HG03066 (cell line): ENCODE measurements around the gene AP5B1.

Experiments
- ATAC-seq: cut with Tn5 transposase; IDR thresholded peaks from one replicate; pipeline ENCODE4 v1.9.1; 2021; ENCODE audit warnings: low read depth; ENCODE audit not compliant: unreplicated experiment

Gene AP5B1, protein sequence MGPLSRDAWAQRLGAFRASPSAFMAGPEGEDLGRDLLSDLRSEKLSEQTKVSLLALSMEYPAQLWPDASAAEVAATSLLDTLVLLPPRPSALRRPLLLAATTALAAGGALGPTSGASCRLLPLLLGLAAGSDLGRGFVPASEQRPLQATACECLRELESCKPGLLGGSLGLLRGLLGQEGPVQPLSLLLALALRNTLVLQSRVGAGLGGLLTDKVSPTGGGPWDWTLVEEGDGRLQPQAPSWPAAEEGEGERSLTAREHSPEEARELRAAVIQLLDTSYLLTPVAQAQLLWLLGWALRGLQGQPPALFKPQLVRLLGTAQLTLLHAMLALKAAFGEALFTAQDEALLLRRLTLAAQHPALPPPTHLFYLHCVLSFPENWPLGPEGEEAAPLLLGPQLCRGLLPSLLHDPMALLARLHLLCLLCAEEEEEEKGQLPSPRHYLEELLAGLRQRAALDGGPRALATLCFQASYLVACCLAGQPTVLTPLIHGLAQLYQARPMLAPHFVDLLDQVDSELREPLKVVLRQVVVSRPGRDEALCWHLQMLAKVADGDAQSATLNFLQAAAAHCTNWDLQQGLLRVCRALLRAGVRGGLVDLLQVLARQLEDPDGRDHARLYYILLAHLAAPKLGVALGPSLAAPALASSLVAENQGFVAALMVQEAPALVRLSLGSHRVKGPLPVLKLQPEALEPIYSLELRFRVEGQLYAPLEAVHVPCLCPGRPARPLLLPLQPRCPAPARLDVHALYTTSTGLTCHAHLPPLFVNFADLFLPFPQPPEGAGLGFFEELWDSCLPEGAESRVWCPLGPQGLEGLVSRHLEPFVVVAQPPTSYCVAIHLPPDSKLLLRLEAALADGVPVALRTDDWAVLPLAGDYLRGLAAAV

DNA sequence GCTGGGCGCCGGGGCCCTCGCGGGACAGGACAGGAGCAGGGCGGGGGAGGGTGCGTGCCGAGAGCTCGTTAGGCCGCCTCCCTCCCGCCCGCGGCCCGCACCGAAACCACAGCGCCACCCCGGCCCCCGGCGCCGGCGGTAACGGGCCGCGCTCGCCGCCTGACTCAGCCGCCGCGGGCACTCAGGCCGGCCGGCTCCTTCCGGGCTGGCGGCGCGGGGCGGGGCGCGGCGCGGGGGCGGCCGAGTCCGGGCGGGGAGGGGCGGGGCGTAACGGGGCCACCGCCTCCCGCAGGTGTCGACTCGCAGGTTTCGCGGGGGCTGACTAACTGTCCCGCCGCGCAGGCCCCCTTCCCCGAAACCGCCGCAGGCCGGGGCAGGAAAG is at the start of gene AP5B1:
TSS of gene AP5B1 (minus strand) at position 207 of the 382 bp plus-strand sequence. CDS start 385 bp downstream, outside the sequence.
- no peak for ATAC-seq

DNA sequence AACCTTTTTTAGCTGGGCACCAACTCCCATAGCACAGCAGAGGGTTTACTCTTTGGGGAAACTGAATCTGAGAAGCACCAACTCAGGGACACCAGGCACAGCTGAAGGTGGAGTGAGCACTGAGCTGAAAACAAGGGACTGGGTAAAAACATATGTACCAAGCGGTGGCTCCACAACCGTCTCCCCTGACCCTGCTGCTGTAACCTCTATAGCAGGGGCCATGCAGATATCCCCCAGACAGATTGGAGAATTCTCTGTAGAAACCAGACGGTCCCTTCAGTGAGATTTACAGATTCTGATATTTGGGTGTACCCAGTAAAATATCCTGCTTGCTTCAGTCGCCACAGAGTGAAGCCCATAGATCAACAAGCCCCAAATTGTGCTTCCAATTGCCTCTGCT is 48.7 kb upstream of the AP5B1 start:
- no peak for ATAC-seq

DNA sequence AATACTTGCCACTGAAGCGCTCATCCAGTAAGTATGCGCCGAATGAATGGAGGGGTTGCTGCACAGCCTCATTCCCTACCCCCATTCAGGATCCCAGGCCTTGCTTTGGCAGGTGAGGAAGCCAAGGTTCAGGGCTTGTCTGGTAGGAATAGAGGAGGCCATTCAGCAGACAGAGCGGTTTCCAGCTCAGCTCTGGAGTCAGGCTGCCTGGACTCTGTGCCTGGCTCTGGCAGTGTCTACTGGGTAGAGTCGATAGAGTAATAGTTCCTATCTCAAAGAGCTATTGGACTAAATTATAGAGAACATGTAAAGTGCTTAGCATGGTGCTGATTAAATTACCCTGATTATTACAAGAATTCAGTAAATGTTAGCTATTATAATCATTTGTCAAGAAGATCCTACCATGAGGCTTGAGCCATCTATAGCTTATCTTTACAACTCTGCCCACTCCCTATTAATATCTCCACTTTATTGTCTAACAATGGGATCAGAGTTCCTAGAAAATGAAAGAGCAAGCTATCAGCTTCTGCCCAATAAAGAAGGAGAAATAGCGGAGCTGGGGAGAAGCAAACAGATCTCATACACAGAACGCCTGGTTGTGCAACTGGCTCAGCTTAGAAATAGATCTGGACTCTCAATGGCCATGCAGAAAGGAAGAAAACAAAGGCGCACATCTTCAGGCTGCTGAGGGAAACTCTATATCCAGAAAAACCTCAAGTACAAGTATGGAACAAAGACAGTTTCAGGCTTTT is 46.4 kb upstream of the AP5B1 start:
- ATAC-seq: no peak

DNA sequence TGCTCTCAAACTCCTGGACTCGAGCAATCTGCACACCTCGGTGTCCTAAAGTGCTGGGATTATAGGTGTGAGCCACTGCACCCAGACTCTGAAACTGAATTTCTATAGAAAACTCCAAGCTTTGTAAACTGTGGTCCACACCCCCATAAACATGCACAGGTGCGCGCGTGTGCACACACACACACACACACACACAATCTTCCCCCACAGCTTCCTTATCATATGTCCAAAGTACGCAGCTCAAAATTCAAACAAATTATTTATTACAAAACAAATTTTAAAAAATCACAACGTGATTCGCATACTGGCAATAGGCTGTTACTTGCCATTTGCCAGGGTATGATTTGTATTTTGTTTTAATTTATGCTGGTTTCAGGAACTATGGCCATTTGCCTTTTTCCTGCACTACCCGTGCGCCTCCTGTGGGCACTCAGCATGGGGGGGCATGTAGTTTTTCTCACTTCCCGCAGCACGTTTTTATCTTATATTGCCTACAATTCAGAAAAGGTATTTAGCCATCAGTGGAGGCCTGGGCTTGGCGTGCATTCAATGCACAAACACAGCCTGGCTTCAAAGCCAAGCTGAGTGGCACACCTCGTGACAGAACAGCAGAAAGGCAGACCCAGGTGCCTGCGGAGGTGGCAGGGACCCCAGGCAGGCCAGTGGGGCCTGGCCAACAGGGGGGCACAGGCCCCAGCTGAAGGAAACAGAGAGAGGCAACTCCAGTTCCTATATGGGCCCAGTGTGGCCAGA is 42.2 kb upstream of the AP5B1 start:
- ATAC-seq: no peak

DNA sequence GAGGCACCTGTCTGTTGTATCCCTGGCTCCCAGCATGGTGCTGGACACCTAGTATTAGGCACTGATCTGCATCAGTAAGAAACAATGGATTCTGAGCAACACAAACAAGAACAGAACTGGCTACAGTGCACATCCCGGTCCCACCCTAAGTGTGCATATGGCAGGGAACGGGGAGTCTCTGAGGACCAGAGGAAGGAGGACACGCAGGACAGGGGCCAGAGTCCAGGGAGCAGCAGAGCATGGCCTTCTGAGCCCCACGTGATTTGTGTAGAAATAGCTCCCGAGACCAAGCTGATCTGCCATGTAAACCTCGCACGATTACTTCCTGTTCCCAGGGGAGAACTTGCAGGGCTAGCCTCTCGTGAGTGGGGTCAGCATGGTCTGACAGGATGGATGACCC is 40.3 kb upstream of the AP5B1 start:
- no peak for ATAC-seq

DNA sequence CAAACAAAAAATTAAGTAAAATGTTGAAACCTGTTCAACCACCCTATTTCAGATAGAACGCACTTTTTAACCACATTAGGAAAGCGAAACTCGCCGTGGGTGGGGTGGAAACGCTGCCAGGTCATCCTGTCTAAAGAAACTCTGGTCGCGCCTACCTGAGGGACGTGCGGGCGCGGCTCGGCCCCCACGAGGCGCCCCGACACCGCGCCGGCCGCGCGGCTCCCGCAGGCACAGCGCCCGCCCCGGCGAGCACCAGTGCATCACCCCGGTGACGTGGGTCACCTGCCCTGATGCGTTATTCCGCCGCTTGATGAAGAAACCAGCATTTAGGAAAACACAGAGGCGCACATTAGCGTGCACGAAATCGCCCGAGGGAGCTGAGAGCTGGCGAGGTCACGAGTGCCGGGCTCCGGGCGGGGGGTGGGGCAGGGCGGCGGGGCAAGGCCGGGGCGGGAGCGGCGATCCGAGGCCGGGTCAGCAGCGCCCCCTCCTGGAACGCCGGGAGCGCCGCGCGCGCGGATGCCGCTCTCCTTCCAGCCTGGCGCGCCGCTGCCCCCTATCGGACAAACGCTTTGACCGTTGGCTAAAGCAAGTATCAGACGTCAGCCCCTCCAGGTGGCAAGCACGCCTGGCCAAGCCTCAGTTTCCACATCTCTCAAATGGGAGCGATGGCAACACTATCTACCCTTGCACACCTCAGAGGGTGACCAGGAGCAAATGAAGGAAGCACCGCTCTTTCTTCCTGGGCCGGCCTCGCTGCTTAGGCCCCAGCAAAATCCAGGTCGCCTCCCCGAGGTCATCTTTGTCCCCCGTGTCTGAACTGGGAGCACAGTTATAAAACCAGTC is 37.3 kb upstream of the AP5B1 start:
- peak; percentile 78 for ATAC-seq

DNA sequence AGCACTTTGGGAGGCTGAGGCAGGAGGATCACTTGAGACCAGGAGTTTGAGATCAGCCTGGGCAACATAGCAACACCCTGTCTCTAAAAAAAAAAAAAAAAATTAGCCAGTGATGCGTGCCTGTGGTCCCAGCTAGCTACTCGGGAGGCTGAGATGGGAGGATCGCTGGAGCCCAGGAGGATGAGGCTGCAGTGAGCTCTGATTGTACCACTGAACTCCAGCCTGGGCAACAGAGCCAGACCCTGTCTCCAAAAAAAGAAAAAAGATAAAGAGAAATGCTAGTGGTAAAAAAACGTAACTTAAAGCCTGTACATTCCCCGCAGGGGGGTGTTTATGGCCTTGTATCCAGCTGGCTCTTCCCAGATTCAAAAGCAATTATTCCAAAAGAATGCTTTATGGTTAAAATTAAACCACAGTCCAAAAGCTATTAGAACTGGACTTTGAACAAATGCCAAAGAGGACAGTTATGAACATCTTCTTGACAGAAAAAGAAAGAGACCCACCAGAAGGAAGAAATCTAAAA is 36.6 kb upstream of the AP5B1 start:
- no peak for ATAC-seq

DNA sequence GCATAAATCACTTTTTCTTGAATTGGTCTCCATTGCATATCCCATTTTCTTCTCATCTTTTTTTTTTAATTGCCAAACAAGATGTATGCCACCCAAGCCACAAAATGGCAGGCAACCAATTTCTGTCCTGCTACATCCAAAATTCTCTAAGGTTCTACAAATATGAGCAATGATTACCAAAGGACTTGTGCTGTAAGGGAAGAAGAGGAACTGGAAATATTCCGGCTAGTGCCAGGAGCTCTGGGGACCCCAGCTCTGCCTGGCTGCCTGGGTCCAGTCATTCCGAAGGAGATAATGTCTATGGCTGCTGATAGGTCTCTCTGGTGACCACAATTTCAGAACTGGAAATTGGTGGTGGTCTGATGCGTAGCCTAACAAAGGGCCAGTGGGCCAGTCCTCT is 35.9 kb upstream of the AP5B1 start:
- ATAC-seq: no peak

DNA sequence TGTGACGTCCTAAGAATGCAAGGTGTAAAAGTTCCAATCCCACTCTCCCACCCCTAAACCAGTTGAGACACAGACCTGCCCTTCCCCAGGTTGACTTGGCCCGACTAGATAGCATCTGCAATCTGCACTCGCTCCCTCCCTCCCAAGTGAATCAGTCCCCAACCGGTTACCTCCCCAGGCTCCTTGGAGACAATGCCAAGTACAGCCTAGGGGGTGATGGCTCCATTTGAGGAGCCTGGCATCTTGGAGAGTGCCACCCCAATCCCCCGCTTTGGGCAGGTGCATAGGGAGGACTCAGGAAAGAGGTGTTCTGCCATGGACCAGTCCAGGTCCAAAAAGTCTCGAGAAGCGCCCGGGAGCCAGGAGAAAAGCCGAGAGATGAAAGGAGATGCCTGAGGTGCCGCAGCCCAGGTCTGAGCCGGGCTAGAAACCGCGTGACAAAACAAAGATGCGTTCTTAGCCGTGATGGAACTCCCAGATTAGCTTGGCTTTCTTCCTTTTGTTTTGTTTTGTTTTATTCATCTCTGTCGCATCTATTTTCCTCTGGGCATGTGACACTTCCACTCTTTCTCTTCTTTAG is 34.3 kb upstream of the AP5B1 start:
- ATAC-seq: no peak

DNA sequence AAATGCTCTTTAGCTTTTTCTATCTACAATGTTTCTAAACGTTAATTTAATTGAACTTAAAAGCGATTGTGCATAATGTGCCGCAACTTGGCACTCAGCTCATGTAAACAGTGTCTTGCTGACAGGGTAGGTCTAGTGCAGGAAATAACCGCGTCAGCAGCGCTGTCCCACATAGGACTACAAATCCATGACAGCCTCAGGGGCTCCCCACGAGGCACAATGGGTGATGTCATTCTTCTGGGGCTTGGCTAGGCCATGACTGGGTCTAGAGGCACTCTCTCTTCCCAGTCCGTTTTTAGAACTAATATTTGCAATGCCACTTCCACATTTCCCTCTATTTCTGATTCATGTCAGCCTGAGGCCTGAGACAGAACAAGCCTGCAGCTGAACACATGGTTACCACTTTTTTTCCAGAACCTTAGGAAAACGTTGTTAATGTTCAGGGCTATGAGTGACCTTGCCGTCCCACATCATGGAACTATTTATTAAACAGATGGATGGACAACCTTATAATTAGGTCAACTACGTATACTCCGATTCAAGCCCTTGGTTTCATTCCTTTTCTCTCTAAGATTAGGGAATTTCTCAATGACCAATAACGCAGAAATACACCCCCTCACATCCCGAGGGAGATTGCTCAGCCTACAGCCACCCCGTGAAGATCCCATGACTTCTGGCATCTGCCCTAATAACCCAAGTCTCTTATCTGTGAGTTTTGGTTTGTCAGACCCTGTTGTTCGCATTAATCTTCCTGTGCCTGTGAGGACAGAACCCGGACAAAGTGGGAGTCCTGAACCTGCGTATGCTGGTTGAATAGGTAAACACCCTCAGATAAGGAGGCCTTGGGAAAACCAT is 33.6 kb upstream of the AP5B1 start:
- ATAC-seq: no peak

DNA sequence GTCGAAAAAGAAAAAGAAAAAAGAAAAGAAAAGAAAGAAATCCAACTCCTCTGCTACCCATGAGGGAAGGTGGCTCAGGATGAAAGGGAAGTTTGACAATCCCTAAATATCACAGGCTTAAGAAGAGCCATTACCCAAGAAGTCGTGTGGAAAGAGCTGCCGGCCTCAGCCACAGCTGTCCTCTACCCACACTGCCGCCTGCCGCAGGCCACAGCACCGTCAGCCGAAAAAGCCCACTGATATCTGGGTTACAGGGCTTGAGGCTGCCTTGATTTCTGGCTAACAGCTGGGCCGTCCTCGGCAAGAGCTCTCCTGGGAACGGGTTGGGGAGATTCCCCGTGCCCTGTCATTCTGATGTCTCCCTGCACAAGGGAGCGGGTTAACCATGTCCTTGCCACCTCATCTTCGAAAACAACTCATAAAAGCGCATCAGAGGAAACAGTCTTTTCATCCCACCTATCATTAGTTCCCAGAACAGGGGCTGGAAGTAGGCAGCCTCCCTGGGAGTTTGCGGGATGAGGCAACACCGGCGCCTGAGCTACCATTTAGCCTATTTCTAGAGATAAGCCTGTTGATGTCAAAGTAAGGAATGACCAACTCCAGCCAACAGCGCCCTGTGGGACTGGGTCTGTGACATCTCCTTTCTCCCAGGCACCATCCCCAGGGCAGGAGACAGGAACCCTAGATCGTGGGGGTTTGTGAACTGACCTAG is 31.1 kb upstream of the AP5B1 start:
- ATAC-seq: no peak

DNA sequence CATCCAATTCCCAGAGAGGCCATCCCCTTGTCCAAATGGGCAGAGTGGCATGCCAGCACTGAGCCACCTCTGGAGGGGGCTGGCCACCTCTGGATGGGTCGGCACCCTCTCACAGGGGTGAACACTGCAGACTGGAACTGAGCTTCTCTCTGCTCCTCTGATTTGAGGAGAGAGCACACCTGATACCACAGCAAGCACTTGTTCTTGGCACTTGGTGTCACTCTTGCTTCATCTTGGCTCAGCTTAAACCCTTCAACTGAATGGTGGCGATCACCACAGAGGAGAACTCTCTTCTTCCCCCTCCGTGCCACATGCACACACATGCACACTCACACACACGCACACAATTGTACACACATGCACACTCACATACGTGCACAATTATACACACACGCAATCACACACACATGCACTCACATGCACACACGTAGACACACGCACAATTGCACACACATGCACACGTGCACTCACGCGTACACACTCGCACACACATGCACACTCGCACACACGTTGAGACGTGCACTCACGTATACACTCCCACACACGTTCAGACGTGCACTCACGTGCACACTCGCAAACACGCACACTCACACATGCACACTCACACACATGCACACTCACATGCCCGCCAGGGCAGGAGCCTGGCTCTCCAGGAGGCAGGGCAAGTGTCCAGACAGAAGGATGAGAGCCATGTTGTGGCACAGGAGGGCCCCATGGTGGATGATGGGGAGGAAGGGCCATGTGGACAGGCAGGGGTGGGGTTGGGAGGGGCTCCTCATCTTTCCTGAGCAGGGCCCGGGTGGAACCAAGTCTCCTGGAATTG is 29.5 kb upstream of the AP5B1 start:
- no peak for ATAC-seq

DNA sequence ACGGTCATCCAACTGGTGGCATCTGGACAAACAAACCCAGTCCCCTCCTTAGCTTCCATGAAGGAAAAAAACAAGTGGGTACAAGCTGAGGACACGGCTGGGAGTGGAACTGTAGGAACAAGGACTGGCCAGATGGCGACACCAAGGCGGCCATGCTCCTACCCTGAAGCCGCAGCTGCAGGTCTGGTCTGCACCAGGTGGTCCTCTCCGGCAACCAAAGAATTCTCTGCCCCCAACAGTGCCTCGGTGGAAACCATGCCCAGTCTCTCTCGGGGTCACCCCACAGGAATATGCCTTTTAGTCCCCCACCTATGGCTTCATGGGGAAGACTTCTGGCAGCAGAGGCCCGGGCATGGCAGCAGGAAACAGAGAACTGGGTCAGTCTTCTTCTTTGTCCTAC is 28.7 kb upstream of the AP5B1 start:
- ATAC-seq: no peak

DNA sequence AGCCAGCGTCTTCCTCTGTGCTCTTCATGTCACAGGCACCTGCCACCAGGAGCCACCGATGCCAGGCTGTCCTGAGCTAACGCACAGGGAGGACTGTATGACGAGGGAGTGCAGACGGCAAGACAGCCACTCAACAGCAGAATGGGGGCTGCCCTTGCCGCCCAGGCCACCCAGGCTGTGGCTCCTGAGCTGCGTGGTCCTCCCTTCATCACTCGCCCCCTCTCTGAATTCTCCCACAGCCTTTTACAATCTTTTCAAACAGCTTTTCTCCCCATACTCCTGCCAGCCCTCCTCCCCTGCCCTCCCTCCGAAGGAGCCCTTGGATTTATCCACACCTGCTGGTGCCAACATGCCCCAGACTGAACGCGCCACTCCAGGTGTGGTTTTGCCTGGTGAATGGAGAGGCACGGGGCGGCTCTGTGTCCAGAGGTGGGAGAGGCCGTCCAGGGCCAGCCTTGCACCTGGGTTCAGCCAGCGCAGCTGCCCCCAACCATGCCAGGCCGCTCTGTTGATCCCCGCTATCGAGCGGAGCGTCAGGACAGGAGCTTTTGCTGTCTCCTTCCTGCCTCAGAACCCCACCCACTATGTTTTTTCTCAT is 28.1 kb upstream of the AP5B1 start:
- no peak for ATAC-seq

DNA sequence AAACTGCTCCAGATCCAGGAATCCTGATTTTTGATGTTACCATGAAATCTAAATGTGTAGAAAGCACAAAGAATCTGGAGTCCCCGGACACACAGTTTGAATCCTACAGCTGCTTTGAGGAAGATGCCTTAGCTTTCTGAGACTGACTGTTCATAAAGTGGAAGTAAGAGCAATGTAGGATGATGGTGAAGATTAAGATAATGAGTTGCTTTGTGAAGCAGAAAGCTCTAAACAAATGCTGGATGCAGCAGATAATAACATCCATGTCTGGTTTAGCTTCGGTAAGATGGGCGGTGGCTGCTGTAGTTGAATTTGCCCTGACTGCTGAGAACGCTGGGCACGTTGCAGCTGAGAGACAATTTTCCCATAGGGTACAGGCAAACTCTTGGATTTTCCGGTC is 26.2 kb upstream of the AP5B1 start:
- no peak for ATAC-seq
